ENCODE data around the gene SORCS2. TPM values are rescaled to one million over a fixed set of nuclear protein-coding genes. Genes with fewer than 3 reads are reported as not detected.

SORCS2 gene
- total RNA-seq, 1 donor from 2014 or later, result not detected

DNA sequence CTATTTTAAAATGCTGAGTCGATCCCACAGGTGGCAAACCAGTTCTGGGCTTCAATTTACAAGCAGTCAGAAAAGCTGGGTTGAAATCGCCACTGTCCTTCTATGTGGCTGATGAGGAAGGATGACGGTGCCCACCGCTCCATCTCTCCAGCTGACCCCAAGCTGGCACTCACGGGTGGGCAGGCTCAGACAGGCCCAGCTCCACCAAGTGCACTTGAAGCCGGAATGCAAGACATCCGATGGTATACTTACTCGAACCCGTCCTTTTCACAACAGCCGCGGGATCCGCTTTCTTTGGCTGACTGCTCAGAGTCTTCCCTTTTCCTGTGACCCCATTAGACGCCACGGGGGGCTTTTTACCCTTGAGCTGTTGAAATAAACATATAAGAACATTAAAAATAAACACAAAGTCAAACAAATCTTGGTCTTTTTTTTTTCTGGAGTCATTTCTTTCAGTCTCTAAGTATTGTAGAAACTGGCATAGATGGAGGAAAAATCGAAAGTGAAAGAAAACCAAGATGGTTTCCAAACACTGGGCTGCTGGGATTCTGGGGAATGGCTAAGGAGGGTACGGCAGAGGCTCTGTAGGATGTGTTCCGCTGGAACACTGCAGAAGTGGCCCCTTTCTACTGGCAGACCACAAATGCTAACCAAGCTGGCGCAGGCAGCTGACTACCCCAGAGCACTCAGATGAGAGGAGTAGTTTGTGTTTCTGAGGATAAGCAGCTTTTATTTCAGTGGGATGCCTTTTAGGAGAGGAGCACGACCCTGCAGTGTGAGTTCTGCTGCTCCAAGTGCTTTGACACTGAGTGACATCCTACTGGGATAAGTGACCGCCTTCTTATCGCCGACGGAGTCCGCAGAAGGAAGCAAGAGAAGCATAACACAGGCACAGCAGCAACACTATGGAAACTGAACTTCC, 586.4 kb downstream of the SORCS2 start:
- Mint-ChIP-seq H3K9me3 (no peaks in the 10 kb centered on the region), H3K27ac (no peak overlapping the region), H3K27me3 (peaks cover 2% of the 10 kb centered on the region), H3K36me3 (ENCODE audit: low read depth) (no peaks in the 10 kb centered on the region), H3K4me1 (no peaks in the 10 kb centered on the region), H3K4me3 (no peak overlapping the region)
- intact Hi-C loops (cut with micrococcal nuclease), result no loop called here
- ChIA-PET POLR2A (no interaction called here), CTCF (interaction anchor here (0.6 kb wide), 1 partner anchor 1122 kb away, joined by 3 read pairs; no protein-coding TSS in a partner anchor)
- DNase-seq, result no peak
- TF ChIP-seq, protein P1, sequence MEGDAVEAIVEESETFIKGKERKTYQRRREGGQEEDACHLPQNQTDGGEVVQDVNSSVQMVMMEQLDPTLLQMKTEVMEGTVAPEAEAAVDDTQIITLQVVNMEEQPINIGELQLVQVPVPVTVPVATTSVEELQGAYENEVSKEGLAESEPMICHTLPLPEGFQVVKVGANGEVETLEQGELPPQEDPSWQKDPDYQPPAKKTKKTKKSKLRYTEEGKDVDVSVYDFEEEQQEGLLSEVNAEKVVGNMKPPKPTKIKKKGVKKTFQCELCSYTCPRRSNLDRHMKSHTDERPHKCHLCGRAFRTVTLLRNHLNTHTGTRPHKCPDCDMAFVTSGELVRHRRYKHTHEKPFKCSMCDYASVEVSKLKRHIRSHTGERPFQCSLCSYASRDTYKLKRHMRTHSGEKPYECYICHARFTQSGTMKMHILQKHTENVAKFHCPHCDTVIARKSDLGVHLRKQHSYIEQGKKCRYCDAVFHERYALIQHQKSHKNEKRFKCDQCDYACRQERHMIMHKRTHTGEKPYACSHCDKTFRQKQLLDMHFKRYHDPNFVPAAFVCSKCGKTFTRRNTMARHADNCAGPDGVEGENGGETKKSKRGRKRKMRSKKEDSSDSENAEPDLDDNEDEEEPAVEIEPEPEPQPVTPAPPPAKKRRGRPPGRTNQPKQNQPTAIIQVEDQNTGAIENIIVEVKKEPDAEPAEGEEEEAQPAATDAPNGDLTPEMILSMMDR (IDR thresholded peaks at IDR 0.05), result no peak
- ATAC-seq (ENCODE audit: low read depth), result no peak

DNA sequence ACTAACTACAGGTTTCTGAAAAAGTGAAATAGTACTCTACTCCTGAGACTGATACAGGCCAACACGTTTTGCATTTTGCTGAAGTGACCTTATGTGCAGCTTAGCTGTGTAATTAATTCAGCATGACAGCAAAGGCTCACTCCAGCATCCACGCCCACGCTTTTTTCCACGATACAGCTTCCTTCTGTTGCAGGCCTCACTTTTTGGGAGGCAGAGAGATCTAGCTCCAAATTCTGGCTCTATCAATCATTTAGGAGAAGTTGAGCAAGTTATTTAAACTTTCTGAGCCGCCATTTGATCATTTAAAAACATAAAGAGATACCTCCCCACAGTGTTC, 587.1 kb downstream of the SORCS2 start:
- Mint-ChIP-seq H3K4me1 (no peaks in the 10 kb centered on the region), H3K36me3 (ENCODE audit: low read depth) (no peaks in the 10 kb centered on the region), H3K27me3 (peaks cover 1% of the 10 kb centered on the region), H3K4me3 (no peak overlapping the region), H3K27ac (no peak overlapping the region), H3K9me3 (no peaks in the 10 kb centered on the region)
- ChIA-PET POLR2A (no interaction called here), CTCF (no interaction called here)
- intact Hi-C loops (cut with micrococcal nuclease), result no loop called here
- DNase-seq (no peak), ATAC-seq (ENCODE audit: low read depth) (no peak)
- TF ChIP-seq, protein P1 (IDR thresholded peaks at IDR 0.05), result no peak

DNA sequence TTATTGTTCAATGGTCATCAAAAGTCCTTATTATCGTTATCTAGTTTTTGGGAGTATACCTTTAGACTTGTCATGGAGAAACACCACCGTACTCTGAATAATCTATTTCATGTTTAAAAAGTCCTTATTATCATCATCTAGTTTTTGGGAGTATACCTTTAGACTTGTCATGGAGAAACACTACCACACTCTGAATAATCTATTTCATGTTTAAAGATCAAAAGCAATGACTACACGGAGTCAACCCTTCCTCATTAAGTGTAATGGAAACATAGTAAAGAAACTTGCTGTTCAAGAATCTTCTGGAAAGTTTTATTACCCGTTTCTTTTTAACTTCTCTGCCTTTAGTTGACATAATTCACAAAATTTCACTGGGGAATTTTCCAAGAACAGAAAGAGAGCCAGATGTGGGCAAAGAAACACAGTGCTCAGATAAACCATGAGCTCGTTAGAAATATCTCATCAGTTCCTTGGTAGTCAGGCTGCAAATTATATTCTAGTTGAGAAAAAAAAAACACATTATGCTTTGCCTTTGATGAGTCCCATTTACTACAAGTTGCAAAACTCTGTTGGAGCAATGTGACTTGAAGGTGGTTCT, 588.5 kb downstream of the SORCS2 start:
- TF ChIP-seq, protein P1 (IDR thresholded peaks at IDR 0.05), result no peak
- H3K36me3 Mint-ChIP-seq (ENCODE audit: low read depth), result no peaks in the 10 kb centered on the region
- no peak overlapping the region for H3K4me3 Mint-ChIP-seq
- intact Hi-C loops (cut with micrococcal nuclease), result no loop called here
- no peaks in the 10 kb centered on the region for H3K9me3 Mint-ChIP-seq
- DNase-seq (no peak), ATAC-seq (ENCODE audit: low read depth) (no peak)
- peaks cover 1% of the 10 kb centered on the region for H3K27me3 Mint-ChIP-seq
- ChIA-PET POLR2A (no interaction called here), CTCF (no interaction called here)
- no peaks in the 10 kb centered on the region for H3K4me1 Mint-ChIP-seq
- no peak overlapping the region for H3K27ac Mint-ChIP-seq

DNA sequence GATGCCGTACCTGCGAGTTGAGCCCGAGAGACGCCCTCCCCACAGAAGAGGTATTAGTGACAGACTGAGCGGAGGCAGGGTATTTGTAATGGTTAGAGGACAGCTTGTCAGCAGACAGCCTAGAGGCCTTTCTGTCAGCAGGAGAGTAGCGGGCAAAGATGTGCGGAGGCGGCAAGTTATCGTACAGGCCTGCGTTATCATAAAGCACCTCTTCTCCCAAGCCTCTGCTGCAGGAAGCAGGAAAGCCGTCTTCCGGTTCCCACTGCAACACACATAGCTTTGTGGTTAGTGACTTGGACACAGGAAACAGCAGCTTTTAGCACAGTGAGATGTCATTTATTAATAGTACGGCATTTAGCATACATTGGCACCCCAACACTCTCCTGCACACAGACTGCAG, 589.0 kb downstream of the SORCS2 start:
- H3K27me3 Mint-ChIP-seq, result peaks cover 1% of the 10 kb centered on the region
- POLR2A ChIA-PET, result no interaction called here
- no peak for DNase-seq

DNA sequence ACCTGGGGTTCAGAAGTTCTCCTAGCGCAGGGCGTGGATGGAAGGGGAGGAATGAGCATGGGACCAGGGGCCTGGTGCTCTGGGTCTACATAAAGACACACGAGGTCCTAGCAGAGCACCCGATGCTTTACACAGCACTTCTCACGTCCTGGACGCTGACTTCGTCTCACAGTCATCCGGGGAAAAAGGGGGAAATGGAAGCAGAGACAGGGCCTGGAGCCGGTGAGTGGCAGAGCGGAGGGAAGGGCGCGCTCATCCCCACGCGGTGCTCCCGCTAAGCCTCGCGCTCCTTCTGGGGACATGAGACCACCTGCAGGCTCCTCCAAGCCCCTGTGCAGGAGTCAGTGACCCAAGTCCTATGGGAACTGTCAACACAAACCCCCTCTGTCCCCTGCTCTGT, 589.7 kb downstream of the SORCS2 start:
- H3K9me3 Mint-ChIP-seq, result no peaks in the 10 kb centered on the region
- H3K27ac Mint-ChIP-seq, result no peak overlapping the region
- no peaks in the 10 kb centered on the region for H3K36me3 Mint-ChIP-seq (ENCODE audit: low read depth)
- ATAC-seq (ENCODE audit: low read depth), result no peak
- no peaks in the 10 kb centered on the region for H3K4me1 Mint-ChIP-seq
- no peak for DNase-seq
- POLR2A ChIA-PET, result no interaction called here
- CTCF ChIA-PET, result no interaction called here
- no peak overlapping the region for H3K4me3 Mint-ChIP-seq
- intact Hi-C loops (cut with micrococcal nuclease), result no loop called here
- H3K27me3 Mint-ChIP-seq, result no peaks in the 10 kb centered on the region
- TF ChIP-seq, protein P1 (IDR thresholded peaks at IDR 0.05), result no peak

More for the DNA sequence above, 589.0 kb downstream of the SORCS2 start:
- no peak overlapping the region for H3K4me3 Mint-ChIP-seq
- H3K27ac Mint-ChIP-seq, result no peak overlapping the region
- ATAC-seq (ENCODE audit: low read depth), result no peak
- no peaks in the 10 kb centered on the region for H3K4me1 Mint-ChIP-seq
- CTCF ChIA-PET, result no interaction called here
- H3K36me3 Mint-ChIP-seq (ENCODE audit: low read depth), result no peaks in the 10 kb centered on the region
- intact Hi-C loops (cut with micrococcal nuclease), result no loop called here
- no peaks in the 10 kb centered on the region for H3K9me3 Mint-ChIP-seq
- TF ChIP-seq, protein P1 (IDR thresholded peaks at IDR 0.05), result no peak

Measured in activated B cell treated with CpG ODN at 0.5 μM for 24 hours (primary cell).